Prostate gland (tissue), 2 donors: ENCODE measurements around the gene KRTAP19-4. TPM values are rescaled to one million over a fixed set of nuclear protein-coding genes. Genes with fewer than 3 reads are reported as not detected.

Source experiments
- DNase-seq: peaks from one replicate; pipeline ENCODE4 v3.0.0-alpha.2; 2019; ENCODE audit warnings: low spot score
- H3K27ac ChIP-seq, 2 donors: fragments of 200-600 bp; sonication (generic); 2 replicates each; pipeline ENCODE4 v1.5.1; 2017 to 2019
- H3K27me3 ChIP-seq: fragments of 200-600 bp; sonication (generic); replicated peaks from 2 replicates; pipeline ENCODE4 v1.5.1; 2019; ENCODE audit not compliant: insufficient read depth
- H3K36me3 ChIP-seq, 2 donors: fragments of 200-600 bp; sonication (generic); 1 replicate in 1 of 2; 2 replicates in 1 of 2; pipeline versions ENCODE4 v1.5.1 to v1.8.1; 2017 to 2019
- H3K4me1 ChIP-seq: fragments of 200-600 bp; sonication (generic); replicated peaks from 2 replicates; pipeline ENCODE4 v1.5.1; 2019
- H3K4me3 ChIP-seq, 2 donors: fragments of 200-600 bp; sonication (generic); 2 replicates each; pipeline ENCODE4 v1.5.1; 2017 to 2019
- H3K9me3 ChIP-seq: fragments of 200-600 bp; sonication (generic); 2 replicates; pipeline ENCODE4 v1.5.1; 2017
- CTCF ChIP-seq, 4 experiments: fragments of 200-600 bp in 2 of 4; fragments of 450-650 bp in 2 of 4; sonication (generic) in 2 of 4; IDR thresholded peaks; 1 replicate in 3 of 4; 2 replicates in 1 of 4; pipeline ENCODE4 v1.5.1; 2016 to 2019; ENCODE audit warnings: antibody characterized with exemption in 4 of 4, mild to moderate bottlenecking in 2 of 4, moderate library complexity in 2 of 4
- POLR2A ChIP-seq: fragments of 450-650 bp; IDR thresholded peaks from one replicate; pipeline ENCODE4 v1.6.1; 2016; ENCODE audit warnings: antibody characterized with exemption, mild to moderate bottlenecking
- POLR2AphosphoS5 ChIP-seq: sonication (generic); formaldehyde crosslinking; IDR thresholded peaks from one replicate; pipeline ENCODE4 v1.6.1; 2017; ENCODE audit warnings: antibody characterized with exemption
- WGBS: methylation state at CpG from one replicate; pipeline ENCODE4 v1.1.5; 2018; 5-methylcytosine and 5-hydroxymethylcytosine counted together
- intact Hi-C: fragments of 100-400 bp; cut with DNase I; formaldehyde crosslinking; loops from one replicate; pipeline ENCODE4 v1.14.2; 2022
- total RNA-seq, 2 donors: library from RNA; depleted of rRNA; stranded (reverse); fragments of >200 nt; gene quantifications; one replicate each; pipeline ENCODE4 v1.1.0, GENCODE V29; 2016

The KRTAP19-4 gene
- total RNA-seq, 2 donors from 2014 or later = not detected

- no peak for DNase-seq
- no peaks in the 10 kb centered on the region for H3K36me3 ChIP-seq
- H3K27me3 ChIP-seq = no peaks in the 10 kb centered on the region
- no peak within 1 kb of the TSS for H3K27ac ChIP-seq
- 74% methylated on average over 7 of the region's 7 CpGs for WGBS
- intact Hi-C loops = no loop called here
- H3K9me3 ChIP-seq = no peaks in the 10 kb centered on the region
- no peaks in the 10 kb centered on the region for H3K4me1 ChIP-seq
- TF ChIP-seq POLR2A (no peak), CTCF (IDR thresholded peaks at IDR 0.05) (no peak), POLR2AphosphoS5 (no peak)
- H3K4me3 ChIP-seq = no peak within 1 kb of the TSS
Measured at GRCh38 chr21:30480145-30480544, 16.8 kb downstream of the KRTAP19-4 start, which contains the start of gene KRTAP19-1. KRTAP19-1 (minus strand) TSS chr21:30480367; CDS start chr21:30480317, 50 bp downstream.

GRCh38 chr21:30479259-30479658, 17.7 kb downstream of the KRTAP19-4 start:
- Histone ChIP-seq H3K9me3 (no peaks in the 10 kb centered on the region), H3K4me1 (no peaks in the 10 kb centered on the region), H3K27ac (no peak overlapping the region), H3K4me3 (no peak overlapping the region), H3K36me3 (no peaks in the 10 kb centered on the region), H3K27me3 (no peaks in the 10 kb centered on the region)
- TF ChIP-seq CTCF (IDR thresholded peaks at IDR 0.05) (no peak), POLR2A (no peak), POLR2AphosphoS5 (no peak)
- WGBS = 77% methylated on average over 4 of the region's 4 CpGs
- no peak for DNase-seq
- intact Hi-C loops = no loop called here

GRCh38 chr21:30478004-30478403, 19.0 kb downstream of the KRTAP19-4 start:
- no peaks in the 10 kb centered on the region for H3K27me3 ChIP-seq
- 15% methylated on average over 3 of the region's 3 CpGs for WGBS
- H3K36me3 ChIP-seq = no peaks in the 10 kb centered on the region
- no peaks in the 10 kb centered on the region for H3K4me1 ChIP-seq
- intact Hi-C loops = no loop called here
- no peaks in the 10 kb centered on the region for H3K9me3 ChIP-seq
- H3K27ac ChIP-seq = no peak overlapping the region
- peak; percentile 24 for DNase-seq
- no peak overlapping the region for H3K4me3 ChIP-seq
- no peak for TF ChIP-seq POLR2A
- TF ChIP-seq CTCF (IDR thresholded peaks at IDR 0.05) = no peak
- TF ChIP-seq POLR2AphosphoS5 = peak; percentile 32

DNA sequence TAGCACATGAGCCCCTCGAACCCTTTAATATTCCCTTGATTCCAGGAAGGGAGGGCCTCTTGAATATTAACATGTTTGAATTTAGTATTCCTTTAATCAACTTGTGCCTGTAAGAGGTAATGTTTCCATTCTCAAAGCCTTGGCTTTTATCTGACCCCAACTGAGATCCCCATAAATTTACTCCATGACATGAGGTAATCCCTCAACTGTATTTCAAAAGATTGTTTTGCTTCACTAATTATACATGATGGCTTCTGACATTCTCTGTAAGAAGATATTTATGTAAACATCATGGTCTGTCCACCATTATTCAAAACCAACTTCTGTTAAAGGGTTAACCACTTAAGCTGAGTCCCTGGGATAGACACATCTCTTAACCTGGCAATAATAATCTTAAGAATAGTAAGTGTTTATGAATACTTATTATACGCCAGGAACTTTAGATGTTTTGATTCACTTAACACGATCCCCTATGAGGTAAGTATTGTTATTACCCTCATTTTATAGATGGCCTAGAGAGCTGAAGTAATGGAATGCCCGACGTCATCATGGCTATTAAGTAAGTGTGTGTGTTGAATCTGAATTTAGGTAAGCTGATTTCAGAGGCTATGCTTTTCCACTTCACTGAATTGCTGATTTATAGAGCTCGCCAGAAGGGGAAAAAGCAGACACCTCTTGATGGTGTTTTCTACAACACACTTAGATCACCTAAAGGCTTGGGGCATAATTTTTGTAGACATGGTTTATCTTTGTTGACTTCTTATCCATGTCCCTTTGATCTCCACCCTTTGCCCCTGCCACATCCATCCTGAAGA, 27.9 kb downstream of the KRTAP19-4 start:
- intact Hi-C loops = no loop called here
- TF ChIP-seq POLR2A (no peak), POLR2AphosphoS5 (no peak), CTCF (IDR thresholded peaks at IDR 0.05) (no peak)

GRCh38 chr21:30463713-30464112, 33.3 kb downstream of the KRTAP19-4 start:
- Histone ChIP-seq H3K27me3 (no peaks in the 10 kb centered on the region), H3K4me3 (no peak overlapping the region), H3K27ac (no peak overlapping the region), H3K36me3 (no peaks in the 10 kb centered on the region), H3K9me3 (no peaks in the 10 kb centered on the region), H3K4me1 (no peaks in the 10 kb centered on the region)
- intact Hi-C loops = no loop called here
- TF ChIP-seq CTCF (IDR thresholded peaks at IDR 0.05) (peak in 3 of 4 experiments; percentile 25 to 51 (median 47)), POLR2AphosphoS5 (no peak), POLR2A (no peak)
- no peak for DNase-seq
- WGBS = 58% methylated on average over 3 of the region's 3 CpGs

More for the DNA sequence above, 27.9 kb downstream of the KRTAP19-4 start:
- Histone ChIP-seq H3K27ac (no peak overlapping the region), H3K36me3 (no peaks in the 10 kb centered on the region), H3K9me3 (no peaks in the 10 kb centered on the region), H3K27me3 (no peaks in the 10 kb centered on the region), H3K4me1 (no peaks in the 10 kb centered on the region), H3K4me3 (no peak overlapping the region)
- DNase-seq = no peak
- WGBS = 65% methylated on average over 6 of the region's 6 CpGs
